Spleen (tissue), 11 donors: Measurements from ENCODE around the gene CCDC90B. TPM values are rescaled to one million over a fixed set of nuclear protein-coding genes. Genes with fewer than 3 reads are reported as not detected.

ENCODE experiments used
- DNase-seq: peaks from one replicate; pipeline ENCODE4 v3.0.0-alpha.2; 2020
- H3K27ac ChIP-seq, 8 donors: fragments of 200-600 bp; sonication (generic) in 7 of 8; 1 replicate in 4 of 8; 2 replicates in 4 of 8; pipeline versions ENCODE4 v1.5.0 to v1.8.0; 2016 to 2021; ENCODE audit warnings: inconsistent platforms in 4 of 8, mild to moderate bottlenecking in 4 of 8, moderate library complexity in 1 of 8
- H3K27me3 ChIP-seq, 7 donors: fragments of 200-600 bp; sonication (generic) in 6 of 7; replicated peaks in 1 of 7; 1 replicate in 4 of 7; 2 replicates in 3 of 7; pipeline versions ENCODE4 v1.5.0 to v1.8.0; 2016 to 2021; ENCODE audit warnings: inconsistent platforms in 3 of 7, mild to moderate bottlenecking in 1 of 7
- H3K36me3 ChIP-seq, 6 donors: fragments of 200-600 bp; sonication (generic) in 5 of 6; 1 replicate in 4 of 6; 2 replicates in 2 of 6; pipeline versions ENCODE4 v1.5.0 to v1.8.0; 2016 to 2021; ENCODE audit warnings: inconsistent platforms in 2 of 6
- H3K4me1 ChIP-seq, 6 donors: fragments of 200-600 bp; sonication (generic) in 5 of 6; 1 replicate in 3 of 6; 2 replicates in 3 of 6; pipeline versions ENCODE4 v1.5.0 to v1.8.0; 2016 to 2021; ENCODE audit warnings: inconsistent platforms in 3 of 6
- H3K4me3 ChIP-seq, 8 donors: fragments of 200-600 bp; sonication (generic) in 7 of 8; 1 replicate in 4 of 8; 2 replicates in 4 of 8; pipeline versions ENCODE4 v1.5.0 to v1.8.0; 2016 to 2021; ENCODE audit warnings: inconsistent platforms in 4 of 8, mild to moderate bottlenecking in 4 of 8, moderate library complexity in 2 of 8
- H3K9me3 ChIP-seq, 8 donors: fragments of 200-600 bp; sonication (generic) in 7 of 8; 1 replicate in 4 of 8; 2 replicates in 4 of 8; pipeline versions ENCODE4 v1.5.0 to v1.8.0; 2016 to 2021; ENCODE audit warnings: inconsistent platforms in 4 of 8
- POLR2A ChIP-seq, 3 donors: fragments of 450-650 bp; IDR thresholded peaks; one replicate each; pipeline ENCODE4 v1.5.1; 2017; ENCODE audit warnings: antibody characterized with exemption in 3 of 3, mild to moderate bottlenecking in 1 of 3
- POLR2AphosphoS5 ChIP-seq, 3 donors: sonication (generic); formaldehyde crosslinking; IDR thresholded peaks; one replicate each; pipeline ENCODE4 v1.5.1; 2017; ENCODE audit warnings: antibody characterized with exemption in 3 of 3
- WGBS, 5 donors: extraction: QIAGEN DNeasy Blood & Tissue Kit in 3 of 5; methylation state at CpG; one replicate each; pipeline versions ENCODE4 v1.1.5 to v1.1.7; 2013 to 2018; 5-methylcytosine and 5-hydroxymethylcytosine counted together
- intact Hi-C: fragments of 100-400 bp; cut with DNase I; formaldehyde crosslinking; loops from one replicate; pipeline ENCODE4 v1.15.0; 2023; ENCODE audit warnings: low total_unique reads
- polyA plus RNA-seq, 3 donors: library from polyadenylated mRNA; stranded (reverse); fragments of 200-250 nt; gene quantifications; one replicate each; pipeline ENCODE4 v1.2.1, GENCODE V29; 2013
- total RNA-seq, 7 donors: library from RNA; depleted of rRNA in 3 of 7; stranded (reverse); fragments of >200 nt in 3 of 7; fragmentation: NEBNext Ultra II Directional in 4 of 7; extraction: Animal tissue kit (Norgen Biotek cat#: 25700) in 4 of 7; gene quantifications; one replicate each; pipeline versions ENCODE4 v1.1.0 to v1.2.1, GENCODE V29; 2016 to 2021
- TF ChIP-seq, protein P1 (sequence below), 11 experiments: fragments of 200-600 bp in 7 of 11; fragments of 450-650 bp in 4 of 11; sonication (generic) in 4 of 11; IDR thresholded peaks in 8 of 11; conservative IDR thresholded peaks in 3 of 11; 1 replicate in 7 of 11; 2 replicates in 4 of 11; pipeline versions ENCODE4 v1.4.0 to v1.8.0; 2016 to 2021; ENCODE audit warnings: antibody characterized with exemption in 11 of 11, inconsistent platforms in 4 of 11, mild to moderate bottlenecking in 1 of 11
- donor health status: healthy with polysubstance abuse.
- donor health status: DM: no; HTN: no; CAD: no; lungs with moderate emphysema.
- donor health status: DM: no; HTN: no; CAD: no.
- donor health status: Bipolar disorder and iron deficiency.
- donor health status: healthy.
- donor health status: DM: no; HTN: no; CAD: no.
- donor health status: DM: yes; HTN: yes; CAD: no.

Gene CCDC90B
- total and polyA plus RNA-seq, 10 donors: 26.6 to 54.5 (median 36.6) TPM

DNA sequence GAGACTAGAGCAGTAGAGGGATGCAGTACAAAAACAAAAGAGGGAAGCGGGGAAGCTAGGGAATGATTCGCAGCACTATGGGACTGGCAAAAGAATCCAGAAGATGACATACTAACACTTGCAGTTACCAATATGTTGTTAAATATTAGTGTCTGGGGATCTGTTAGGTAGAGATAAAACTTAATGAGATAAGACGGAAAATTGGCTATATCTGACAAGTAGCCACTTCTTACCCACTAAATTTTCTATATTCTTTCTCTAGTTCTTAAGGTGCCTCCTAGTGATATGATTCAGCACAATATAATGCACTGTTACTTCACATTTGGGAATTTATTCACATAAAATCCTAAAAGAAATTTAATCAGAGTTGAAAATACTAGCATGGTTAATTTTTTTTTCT lies 30.8 kb downstream of the CCDC90B start:
- 94 to 98% (median 95%) methylated on average over 3 of the region's 3 CpGs for WGBS, 5 donors
- peaks cover 0 to 48% (median 25%) of the 10 kb centered on the region in 6 donors for H3K36me3 ChIP-seq
- DNase-seq: no peak
- H3K27me3 ChIP-seq: no peaks in the 10 kb centered on the region
- no peaks in the 10 kb centered on the region for H3K9me3 ChIP-seq
- no peak overlapping the region for H3K27ac ChIP-seq
- TF ChIP-seq POLR2AphosphoS5 (IDR thresholded peaks at IDR 0.05): no peak
- TF ChIP-seq, protein P1, sequence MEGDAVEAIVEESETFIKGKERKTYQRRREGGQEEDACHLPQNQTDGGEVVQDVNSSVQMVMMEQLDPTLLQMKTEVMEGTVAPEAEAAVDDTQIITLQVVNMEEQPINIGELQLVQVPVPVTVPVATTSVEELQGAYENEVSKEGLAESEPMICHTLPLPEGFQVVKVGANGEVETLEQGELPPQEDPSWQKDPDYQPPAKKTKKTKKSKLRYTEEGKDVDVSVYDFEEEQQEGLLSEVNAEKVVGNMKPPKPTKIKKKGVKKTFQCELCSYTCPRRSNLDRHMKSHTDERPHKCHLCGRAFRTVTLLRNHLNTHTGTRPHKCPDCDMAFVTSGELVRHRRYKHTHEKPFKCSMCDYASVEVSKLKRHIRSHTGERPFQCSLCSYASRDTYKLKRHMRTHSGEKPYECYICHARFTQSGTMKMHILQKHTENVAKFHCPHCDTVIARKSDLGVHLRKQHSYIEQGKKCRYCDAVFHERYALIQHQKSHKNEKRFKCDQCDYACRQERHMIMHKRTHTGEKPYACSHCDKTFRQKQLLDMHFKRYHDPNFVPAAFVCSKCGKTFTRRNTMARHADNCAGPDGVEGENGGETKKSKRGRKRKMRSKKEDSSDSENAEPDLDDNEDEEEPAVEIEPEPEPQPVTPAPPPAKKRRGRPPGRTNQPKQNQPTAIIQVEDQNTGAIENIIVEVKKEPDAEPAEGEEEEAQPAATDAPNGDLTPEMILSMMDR (IDR thresholded peaks at IDR 0.05 in 8 of 11, conservative IDR thresholded peaks at IDR 0.05 in 3 of 11): no peak
- intact Hi-C loops: no loop called here
- no peak overlapping the region for H3K4me3 ChIP-seq
- no peaks in the 10 kb centered on the region for H3K4me1 ChIP-seq

- H3K4me3 ChIP-seq: no peak overlapping the region
- TF ChIP-seq, protein P1 (IDR thresholded peaks at IDR 0.05 in 8 of 11, conservative IDR thresholded peaks at IDR 0.05 in 3 of 11): no peak
- TF ChIP-seq POLR2A (IDR thresholded peaks at IDR 0.05) (no peak), POLR2AphosphoS5 (IDR thresholded peaks at IDR 0.05) (no peak)
- no peaks in the 10 kb centered on the region for H3K27me3 ChIP-seq
- H3K9me3 ChIP-seq: no peaks in the 10 kb centered on the region
- H3K27ac ChIP-seq: no peak overlapping the region
- intact Hi-C loops: no loop called here
- H3K4me1 ChIP-seq: peaks cover 0 to 12% (median 5%) of the 10 kb centered on the region in 6 donors
- WGBS, 5 donors: 95 to 100% (median 98%) methylated on average over 2 of the region's 2 CpGs
- DNase-seq: no peak
- peaks cover 0 to 23% (median 6%) of the 10 kb centered on the region in 6 donors for H3K36me3 ChIP-seq
Measured at GRCh38 chr11:83252941-83253340, 33.2 kb downstream of the CCDC90B start.

GRCh38 chr11:83252266-83252665 lies 33.9 kb downstream of the CCDC90B start:
- Histone ChIP-seq H3K4me1 (peaks cover 0 to 12% (median 5%) of the 10 kb centered on the region in 6 donors), H3K9me3 (no peaks in the 10 kb centered on the region), H3K4me3 (no peak overlapping the region), H3K27ac (no peak overlapping the region), H3K36me3 (peaks cover 0 to 17% (median 2%) of the 10 kb centered on the region in 6 donors), H3K27me3 (no peaks in the 10 kb centered on the region)
- no peak for DNase-seq
- TF ChIP-seq POLR2AphosphoS5 (IDR thresholded peaks at IDR 0.05): no peak
- no peak for TF ChIP-seq POLR2A (IDR thresholded peaks at IDR 0.05)
- TF ChIP-seq, protein P1 (IDR thresholded peaks at IDR 0.05 in 8 of 11, conservative IDR thresholded peaks at IDR 0.05 in 3 of 11): no peak
- intact Hi-C loops: no loop called here
- WGBS, 5 donors: 91 to 99% (median 97%) methylated on average over 2 of the region's 2 CpGs

GRCh38 chr11:83249972-83250593 lies 36.1 kb downstream of the CCDC90B start:
- Histone ChIP-seq H3K4me1 (peaks cover 0 to 12% (median 5%) of the 10 kb centered on the region in 6 donors), H3K4me3 (no peak overlapping the region), H3K27me3 (no peaks in the 10 kb centered on the region), H3K27ac (no peak overlapping the region), H3K36me3 (peaks cover 0 to 5% (median 0%) of the 10 kb centered on the region in 6 donors), H3K9me3 (no peaks in the 10 kb centered on the region)
- TF ChIP-seq, protein P1 (IDR thresholded peaks at IDR 0.05 in 8 of 11, conservative IDR thresholded peaks at IDR 0.05 in 3 of 11): peak; percentile 32 to 77 (median 62)
- TF ChIP-seq POLR2AphosphoS5 (IDR thresholded peaks at IDR 0.05) (no peak), POLR2A (IDR thresholded peaks at IDR 0.05) (no peak)
- WGBS, 5 donors: 9 to 24% (median 14%) methylated on average over 4 of the region's 4 CpGs
- intact Hi-C loops: loop anchor here (10.0 kb wide), 1 partner anchor 345 kb away; the partner anchor contains the start of genes DDIAS and PRCP
- no peak for DNase-seq
